GM23338 (cell line): ENCODE measurements around the gene KATNIP. TPM values are rescaled to one million over a fixed set of nuclear protein-coding genes. Genes with fewer than 3 reads are reported as not detected.

Source experiments
- CTCF ChIP-seq, 2 experiments: fragments of 200-600 bp in 1 of 2; sonication (generic) in 1 of 2; conservative IDR thresholded peaks; 2 replicates each; pipeline versions ENCODE4 v1.5.1 to v1.6.1; 2016 to 2017; ENCODE audit warnings: antibody characterized with exemption in 2 of 2, low read depth in 2 of 2, mild to moderate bottlenecking in 2 of 2, moderate library complexity in 1 of 2
- EZH2phosphoT487 ChIP-seq: fragments of 200-600 bp; sonication (generic); IDR thresholded peaks from one replicate; pipeline ENCODE4 v1.8.1; 2018; ENCODE audit warnings: antibody characterized with exemption; ENCODE audit not compliant: unreplicated experiment
- JUNB ChIP-seq: IDR thresholded peaks from one replicate; pipeline ENCODE4 v1.6.1; 2016; ENCODE audit warnings: antibody characterized with exemption; ENCODE audit not compliant: unreplicated experiment
- NANOG ChIP-seq: IDR thresholded peaks from 2 replicates; pipeline ENCODE4 v1.6.1; 2016; ENCODE audit warnings: antibody characterized with exemption, borderline replicate concordance
- POLR2AphosphoS5 ChIP-seq: IDR thresholded peaks from 2 replicates; pipeline ENCODE4 v1.6.1; 2016; ENCODE audit warnings: antibody characterized with exemption, low read depth
- STAT1 ChIP-seq: IDR thresholded peaks from one replicate; pipeline ENCODE4 v1.6.1; 2016; ENCODE audit warnings: antibody characterized with exemption; ENCODE audit not compliant: unreplicated experiment
- ZNF114 ChIP-seq: fragments of 250-450 bp; sonication (Bioruptor Pico); IDR thresholded peaks from 2 replicates; pipeline ENCODE4 v1.5.0; 2020; ENCODE audit warnings: mild to moderate bottlenecking, moderate library complexity
- polyA plus RNA-seq: library from polyadenylated mRNA; unstranded; fragments of >200 nt; fragmentation: Nextera tagmentation; extraction: Ambion mirVana; gene quantifications from 2 replicates; pipeline ENCODE4 v1.2.1, GENCODE V29; 2016
- total RNA-seq: library from RNA; depleted of rRNA; stranded (reverse); fragments of >200 nt; shearing (Covaris generic); gene quantifications from 2 replicates; pipeline ENCODE4 v1.2.3, GENCODE V29; 2014
- TF ChIP-seq, protein P1 (sequence below): fragments of 250-450 bp; sonication (Bioruptor Pico); IDR thresholded peaks from 2 replicates; pipeline ENCODE4 v1.5.0; 2020; ENCODE audit warnings: mild to moderate bottlenecking, moderate library complexity
- TF ChIP-seq, protein P2 (sequence below): IDR thresholded peaks from 2 replicates; pipeline ENCODE4 v1.6.1; 2016; ENCODE audit warnings: antibody characterized with exemption

The KATNIP gene
- total and polyA plus RNA-seq, 2 experiments from 2014 or later = 7.0 to 11.8 TPM

DNA sequence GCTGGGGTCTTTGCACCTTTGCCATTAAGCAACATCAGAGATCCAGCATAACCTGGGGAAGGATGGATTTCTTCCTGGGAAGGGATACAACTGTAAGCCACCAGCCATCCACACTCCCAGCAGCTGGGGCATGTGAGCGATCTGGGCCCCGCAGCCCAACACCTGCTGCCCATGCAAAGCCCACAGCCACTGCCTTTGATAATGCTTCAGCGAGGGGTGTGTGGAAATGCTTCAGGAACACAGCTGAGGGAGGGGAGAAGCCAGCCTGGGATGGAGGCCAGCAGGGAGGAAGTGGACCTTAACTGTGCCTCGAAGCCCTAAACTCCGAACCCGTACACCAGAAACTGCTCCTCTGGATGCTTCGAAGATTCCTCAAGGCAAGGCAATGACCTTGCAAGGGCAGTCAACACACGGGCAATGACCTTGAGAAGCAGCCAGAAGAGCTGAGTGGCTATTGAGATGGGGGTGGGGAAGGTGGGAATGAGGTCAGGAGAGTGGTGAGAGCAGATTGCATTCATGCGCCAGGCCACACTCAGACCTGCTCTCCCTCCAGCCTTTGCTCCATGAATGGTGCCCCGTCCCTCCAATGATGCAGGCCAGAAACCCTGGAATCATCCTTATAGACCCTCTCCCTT lies 49.1 kb downstream of the KATNIP start (continued):
- TF ChIP-seq, protein P1, sequence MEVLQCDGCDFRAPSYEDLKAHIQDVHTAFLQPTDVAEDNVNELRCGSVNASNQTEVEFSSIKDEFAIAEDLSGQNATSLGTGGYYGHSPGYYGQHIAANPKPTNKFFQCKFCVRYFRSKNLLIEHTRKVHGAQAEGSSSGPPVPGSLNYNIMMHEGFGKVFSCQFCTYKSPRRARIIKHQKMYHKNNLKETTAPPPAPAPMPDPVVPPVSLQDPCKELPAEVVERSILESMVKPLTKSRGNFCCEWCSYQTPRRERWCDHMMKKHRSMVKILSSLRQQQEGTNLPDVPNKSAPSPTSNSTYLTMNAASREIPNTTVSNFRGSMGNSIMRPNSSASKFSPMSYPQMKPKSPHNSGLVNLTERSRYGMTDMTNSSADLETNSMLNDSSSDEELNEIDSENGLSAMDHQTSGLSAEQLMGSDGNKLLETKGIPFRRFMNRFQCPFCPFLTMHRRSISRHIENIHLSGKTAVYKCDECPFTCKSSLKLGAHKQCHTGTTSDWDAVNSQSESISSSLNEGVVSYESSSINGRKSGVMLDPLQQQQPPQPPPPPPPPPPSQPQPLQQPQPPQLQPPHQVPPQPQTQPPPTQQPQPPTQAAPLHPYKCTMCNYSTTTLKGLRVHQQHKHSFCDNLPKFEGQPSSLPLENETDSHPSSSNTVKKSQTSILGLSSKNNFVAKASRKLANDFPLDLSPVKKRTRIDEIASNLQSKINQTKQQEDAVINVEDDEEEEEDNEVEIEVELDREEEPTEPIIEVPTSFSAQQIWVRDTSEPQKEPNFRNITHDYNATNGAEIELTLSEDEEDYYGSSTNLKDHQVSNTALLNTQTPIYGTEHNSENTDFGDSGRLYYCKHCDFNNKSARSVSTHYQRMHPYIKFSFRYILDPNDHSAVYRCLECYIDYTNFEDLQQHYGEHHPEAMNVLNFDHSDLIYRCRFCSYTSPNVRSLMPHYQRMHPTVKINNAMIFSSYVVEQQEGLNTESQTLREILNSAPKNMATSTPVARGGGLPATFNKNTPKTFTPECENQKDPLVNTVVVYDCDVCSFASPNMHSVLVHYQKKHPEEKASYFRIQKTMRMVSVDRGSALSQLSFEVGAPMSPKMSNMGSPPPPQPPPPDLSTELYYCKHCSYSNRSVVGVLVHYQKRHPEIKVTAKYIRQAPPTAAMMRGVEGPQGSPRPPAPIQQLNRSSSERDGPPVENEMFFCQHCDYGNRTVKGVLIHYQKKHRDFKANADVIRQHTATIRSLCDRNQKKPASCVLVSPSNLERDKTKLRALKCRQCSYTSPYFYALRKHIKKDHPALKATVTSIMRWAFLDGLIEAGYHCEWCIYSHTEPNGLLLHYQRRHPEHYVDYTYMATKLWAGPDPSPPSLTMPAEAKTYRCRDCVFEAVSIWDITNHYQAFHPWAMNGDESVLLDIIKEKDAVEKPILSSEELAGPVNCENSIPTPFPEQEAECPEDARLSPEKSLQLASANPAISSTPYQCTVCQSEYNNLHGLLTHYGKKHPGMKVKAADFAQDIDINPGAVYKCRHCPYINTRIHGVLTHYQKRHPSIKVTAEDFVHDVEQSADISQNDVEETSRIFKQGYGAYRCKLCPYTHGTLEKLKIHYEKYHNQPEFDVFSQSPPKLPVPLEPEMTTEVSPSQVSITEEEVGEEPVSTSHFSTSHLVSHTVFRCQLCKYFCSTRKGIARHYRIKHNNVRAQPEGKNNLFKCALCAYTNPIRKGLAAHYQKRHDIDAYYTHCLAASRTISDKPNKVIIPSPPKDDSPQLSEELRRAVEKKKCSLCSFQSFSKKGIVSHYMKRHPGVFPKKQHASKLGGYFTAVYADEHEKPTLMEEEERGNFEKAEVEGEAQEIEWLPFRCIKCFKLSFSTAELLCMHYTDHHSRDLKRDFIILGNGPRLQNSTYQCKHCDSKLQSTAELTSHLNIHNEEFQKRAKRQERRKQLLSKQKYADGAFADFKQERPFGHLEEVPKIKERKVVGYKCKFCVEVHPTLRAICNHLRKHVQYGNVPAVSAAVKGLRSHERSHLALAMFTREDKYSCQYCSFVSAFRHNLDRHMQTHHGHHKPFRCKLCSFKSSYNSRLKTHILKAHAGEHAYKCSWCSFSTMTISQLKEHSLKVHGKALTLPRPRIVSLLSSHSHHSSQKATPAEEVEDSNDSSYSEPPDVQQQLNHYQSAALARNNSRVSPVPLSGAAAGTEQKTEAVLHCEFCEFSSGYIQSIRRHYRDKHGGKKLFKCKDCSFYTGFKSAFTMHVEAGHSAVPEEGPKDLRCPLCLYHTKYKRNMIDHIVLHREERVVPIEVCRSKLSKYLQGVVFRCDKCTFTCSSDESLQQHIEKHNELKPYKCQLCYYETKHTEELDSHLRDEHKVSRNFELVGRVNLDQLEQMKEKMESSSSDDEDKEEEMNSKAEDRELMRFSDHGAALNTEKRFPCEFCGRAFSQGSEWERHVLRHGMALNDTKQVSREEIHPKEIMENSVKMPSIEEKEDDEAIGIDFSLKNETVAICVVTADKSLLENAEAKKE (CRISPR knock-in tag) = no peak
- TF ChIP-seq CTCF (conservative IDR thresholded peaks at IDR 0.05; ENCODE audit: low read depth in 2 of 2) (no peak), NANOG (no peak), STAT1 (no peak), JUNB (no peak), ZNF114 (CRISPR knock-in tag) (no peak), EZH2phosphoT487 (no peak), POLR2AphosphoS5 (no peak)
- TF ChIP-seq, protein P2, sequence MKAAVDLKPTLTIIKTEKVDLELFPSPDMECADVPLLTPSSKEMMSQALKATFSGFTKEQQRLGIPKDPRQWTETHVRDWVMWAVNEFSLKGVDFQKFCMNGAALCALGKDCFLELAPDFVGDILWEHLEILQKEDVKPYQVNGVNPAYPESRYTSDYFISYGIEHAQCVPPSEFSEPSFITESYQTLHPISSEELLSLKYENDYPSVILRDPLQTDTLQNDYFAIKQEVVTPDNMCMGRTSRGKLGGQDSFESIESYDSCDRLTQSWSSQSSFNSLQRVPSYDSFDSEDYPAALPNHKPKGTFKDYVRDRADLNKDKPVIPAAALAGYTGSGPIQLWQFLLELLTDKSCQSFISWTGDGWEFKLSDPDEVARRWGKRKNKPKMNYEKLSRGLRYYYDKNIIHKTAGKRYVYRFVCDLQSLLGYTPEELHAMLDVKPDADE = no peak
